NCI-H2171 (cell line): ENCODE measurements around the gene DDC.
"Not testable (repeated sequence)": the region's sequence is repeated elsewhere in the genome, so short reads cannot be mapped to it uniquely, and the experiment has no call there.

Source experiments
- DNase-seq: peaks from one replicate; lab custom pipeline; 2025; lab: John Stamatoyannopoulos, UW

DDC gene

DNA sequence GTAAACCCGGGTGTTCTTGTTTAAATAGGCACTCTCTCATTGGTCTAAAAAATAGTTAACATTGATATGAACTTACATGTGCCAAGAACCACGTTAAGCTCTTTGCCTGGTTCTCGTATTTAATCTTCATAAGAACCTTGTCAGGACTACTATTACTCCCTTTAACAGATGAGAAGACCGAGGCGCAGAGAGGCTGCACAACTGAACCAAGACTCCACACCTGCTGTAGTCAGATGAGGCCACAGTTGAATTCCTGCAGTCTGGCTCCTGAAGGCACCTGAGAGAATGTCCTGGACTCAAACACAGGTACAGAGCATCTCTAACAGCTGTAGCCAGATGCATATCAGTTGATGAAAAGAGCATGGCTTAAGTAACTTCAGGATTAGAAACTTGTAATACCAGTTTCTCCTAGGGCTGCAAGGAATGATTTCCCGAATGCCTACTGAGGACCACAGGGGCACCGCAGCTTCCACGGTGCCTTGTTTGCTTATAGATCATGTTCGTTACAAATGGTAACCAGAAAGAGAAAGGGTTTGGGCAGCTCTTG, 9.5 kb downstream of the DDC start:
- DNase-seq: no peak

DNA sequence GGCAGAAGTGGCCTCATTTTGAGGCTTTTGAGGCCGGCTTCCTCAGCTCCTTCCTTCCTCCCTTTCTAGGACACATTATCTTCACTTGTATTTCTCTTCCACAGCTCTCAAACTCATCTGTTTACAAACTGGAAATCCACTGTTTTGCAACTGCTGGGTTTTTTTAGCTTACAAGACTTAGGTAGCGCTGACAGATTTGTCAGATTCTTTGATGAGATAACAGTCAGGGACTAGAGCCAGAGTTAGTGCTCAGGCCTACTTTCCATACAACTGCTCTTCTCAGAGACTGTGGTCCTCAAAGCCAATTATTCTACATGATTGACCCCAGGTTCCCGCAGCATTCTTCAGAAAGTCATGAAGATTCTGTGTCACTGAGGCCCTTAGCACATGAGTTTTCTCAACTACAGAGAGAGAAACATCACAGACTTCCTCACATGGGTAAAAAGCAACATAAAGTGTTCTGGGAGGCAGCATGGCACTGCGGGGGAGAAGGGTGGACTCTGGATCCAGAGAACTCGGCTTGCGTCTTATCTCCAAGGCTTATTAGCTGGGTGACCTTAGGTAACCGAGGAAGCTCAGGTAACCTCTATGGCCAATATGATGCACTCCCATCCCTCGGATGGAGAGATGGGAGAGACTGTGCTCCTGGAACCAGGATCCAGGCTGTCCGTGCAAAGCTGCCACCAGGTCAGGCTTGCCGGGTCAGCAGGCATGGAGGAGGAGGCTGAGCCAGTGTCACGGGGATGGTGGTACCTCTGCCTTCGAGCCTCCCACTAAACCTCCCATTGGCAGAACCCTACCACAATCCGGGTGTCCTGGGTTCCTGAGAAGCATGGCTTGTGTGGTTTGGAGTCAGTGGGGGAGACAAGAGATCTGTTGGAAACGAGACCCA, 10.5 kb downstream of the DDC start:
- no peak for DNase-seq

DNA sequence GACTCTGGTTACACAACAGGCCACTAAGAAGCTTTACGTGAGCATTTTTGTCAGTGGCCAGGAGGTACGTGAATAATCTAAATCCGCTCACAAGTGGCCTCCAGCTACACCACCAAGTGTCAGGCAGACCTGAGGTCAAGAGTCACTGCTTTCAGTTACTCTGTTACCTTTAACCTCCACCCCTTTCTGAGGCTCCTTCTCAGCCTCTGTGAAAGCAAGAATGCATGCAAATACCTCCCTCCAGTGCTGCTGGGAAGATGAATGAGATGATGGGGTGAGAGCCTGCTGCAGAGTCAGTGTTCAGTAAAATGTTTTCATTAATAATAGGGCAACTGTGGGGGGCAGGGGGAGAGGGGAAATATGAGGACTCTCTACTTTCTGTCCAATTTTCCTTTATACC, 11.2 kb downstream of the DDC start:
- DNase-seq: no peak

DNA sequence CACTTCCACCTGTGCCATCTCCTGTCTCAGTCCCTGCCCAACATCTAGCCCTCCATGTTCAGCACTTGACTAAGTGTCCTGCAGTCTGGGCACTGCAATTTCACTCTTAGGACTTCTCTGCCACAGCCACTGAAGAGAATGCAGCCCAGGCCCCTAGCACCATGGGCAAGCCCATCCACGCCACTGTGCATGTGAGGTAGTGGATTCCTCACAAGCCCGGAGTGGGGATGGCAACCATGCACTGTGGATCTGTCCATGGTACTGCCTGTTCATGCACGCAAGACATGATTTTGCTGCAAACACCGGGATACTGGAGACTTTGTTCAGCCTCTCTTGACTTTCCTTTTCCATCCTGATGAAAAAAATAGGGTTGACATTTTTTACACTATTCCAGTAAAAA, 12.3 kb downstream of the DDC start:
- no peak for DNase-seq

DNA sequence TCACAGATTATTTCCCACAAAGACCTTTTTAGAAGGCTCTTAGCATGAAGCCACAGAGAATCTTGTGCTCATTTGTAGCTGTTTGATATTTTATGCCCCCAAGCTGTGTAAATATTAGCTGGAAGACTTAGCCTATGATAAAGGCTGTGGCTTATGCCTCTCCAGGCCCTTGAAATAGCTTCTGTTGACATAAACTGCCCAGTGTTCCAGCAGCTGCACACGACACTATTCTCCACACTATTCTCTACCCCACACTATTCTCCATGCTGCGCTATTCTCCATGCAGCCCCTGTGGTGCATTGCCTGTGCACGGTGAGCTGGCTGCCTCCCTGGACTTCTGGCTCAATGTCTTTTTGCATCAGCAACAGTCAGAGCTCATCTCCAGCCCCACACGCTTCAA, 13.1 kb downstream of the DDC start:
- DNase-seq: no peak

DNA sequence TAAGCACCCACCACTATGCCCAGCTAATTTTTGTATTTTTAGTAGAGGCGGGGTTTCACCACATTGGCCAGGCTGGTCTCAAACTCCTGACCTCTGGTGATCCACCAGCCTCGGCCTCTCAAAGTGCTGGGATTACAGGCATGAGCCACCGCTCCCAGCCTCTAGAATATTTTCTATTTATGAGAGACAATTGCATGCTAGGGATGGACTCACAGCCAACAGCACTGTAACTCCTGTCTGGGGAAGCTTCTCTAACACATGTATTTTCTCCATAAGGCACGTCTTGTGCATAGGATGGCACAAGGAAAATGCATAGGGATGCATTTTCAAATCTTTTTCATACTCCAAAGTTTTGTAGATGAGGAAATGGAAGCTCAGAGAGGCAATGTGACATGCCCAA, 19.6 kb downstream of the DDC start:
- not testable (repeated sequence) for DNase-seq

DNA sequence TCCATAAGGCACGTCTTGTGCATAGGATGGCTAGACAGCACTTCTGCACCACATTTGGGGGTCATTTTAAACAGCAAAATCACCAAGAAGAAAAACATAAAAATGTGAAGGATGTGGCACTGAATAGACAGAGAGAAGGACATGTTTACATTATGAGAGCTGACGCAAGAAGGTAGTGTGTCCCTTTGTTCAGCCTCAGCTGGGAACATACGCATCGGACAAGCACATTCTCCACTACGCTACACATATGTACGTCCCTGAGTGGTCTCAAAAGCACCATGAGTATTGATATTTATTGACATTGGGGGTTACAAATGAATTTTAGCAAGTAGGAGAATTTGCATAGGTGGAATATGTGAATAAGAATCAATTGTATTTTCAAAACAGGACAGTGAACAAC, 20.2 kb downstream of the DDC start:
- DNase-seq: no peak

DNA sequence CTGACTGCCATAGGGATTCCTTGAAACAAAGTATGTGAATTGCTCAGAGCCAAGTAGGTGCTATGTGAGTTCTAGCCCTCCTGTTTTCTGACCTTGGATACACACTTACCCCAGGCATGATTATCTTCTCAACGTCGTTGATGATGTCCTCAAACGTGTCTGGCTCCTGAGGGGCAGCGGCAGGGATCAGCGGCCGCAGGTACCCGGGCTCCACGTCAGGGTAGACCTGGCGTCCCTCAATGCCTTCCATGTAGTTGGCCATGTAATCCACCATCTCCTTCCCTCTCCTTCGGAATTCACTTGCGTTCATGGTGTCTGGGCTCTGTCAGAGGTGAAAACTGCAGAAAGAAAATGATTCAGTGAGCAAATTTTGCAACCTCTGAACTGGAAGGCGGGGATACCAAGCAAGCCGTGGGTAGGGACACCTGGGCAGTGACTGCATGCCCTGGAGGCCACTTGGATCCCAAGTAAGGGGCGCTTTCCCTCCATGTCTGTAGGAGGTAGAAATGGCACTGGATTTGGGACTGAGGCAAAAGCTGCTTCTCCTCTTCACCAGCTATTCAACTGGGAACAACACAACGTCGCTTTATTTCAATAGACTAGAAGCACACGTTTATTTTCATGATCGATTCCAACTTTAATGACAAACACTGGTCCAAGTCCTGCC, 21.3 kb downstream of the DDC start:
- no peak for DNase-seq

DNA sequence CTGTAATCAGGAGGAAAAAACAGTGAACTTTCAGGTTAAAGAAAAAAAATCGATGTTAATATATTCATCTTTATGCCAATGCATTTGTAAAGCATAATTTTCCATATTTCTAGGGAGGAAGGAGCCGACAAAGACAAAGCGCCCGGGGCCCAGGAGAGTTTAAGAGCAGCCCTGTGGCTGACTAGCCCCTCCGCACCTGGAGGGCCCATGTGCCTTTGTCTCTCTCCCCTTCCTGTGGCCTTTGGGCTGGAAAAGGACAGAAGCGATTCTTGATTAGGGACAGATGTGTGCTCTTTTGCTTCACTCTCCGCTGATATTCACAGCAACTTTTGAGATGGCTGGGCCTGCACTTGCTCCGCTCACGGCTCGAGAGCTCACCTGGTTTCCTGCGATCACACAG, 23.1 kb downstream of the DDC start:
- no peak for DNase-seq

DNA sequence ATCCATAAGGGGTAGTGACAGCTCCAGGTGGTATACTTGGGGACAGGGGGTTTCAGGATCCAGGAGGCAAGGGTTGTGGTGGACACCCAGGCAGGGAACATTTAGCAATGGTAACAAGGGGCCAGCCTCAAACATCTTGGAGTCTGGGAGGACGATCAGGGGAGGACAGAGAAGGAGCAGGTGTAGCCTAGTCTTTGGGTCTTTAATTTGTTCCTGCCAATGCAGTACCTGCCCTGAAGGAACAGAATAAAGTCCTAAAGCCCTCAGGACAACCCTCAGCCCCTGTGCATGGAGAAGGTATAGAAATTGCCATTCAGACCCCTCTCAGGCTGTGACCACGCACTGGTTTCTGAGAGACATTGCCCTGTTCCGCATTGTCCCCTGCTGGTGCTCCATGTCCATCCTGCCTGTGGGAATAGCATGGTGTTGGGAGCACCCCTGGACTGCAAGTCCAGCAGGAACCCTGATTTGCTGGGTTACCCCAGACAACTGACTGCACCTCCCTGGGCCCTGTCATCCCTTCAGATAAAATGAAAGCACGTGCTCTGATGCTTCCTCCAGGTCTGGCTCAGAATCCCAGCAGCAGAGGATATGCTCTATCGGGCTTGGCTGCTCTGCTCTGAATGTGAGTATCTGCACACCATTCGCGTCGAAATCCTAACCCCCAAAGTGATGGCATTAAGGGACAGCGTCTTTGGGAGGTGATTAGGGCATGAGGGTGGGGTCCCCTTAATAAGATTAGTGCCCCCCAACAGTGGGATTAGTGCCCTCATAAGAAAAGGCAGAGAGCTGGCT, 24.2 kb downstream of the DDC start:
- DNase-seq: no peak

DNA sequence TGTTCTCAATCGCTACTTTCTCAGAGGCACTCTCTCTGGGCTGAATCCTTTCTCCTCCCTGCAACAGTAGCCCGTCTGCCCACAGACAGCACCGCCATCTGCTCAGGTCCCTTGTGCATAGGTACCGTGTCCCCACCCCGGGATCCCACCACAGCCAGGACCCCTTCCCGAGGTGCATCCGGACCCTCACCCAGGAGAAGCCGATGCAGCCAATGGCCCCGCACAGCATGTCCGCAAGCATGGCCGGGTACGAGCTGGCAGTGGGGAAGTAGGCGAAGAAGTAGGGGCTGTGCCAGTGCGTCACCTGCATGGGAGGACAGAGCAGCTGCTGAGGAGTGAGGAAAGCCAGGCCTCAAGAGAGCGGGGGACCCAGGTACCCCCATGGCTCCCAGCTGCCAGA, 25.5 kb downstream of the DDC start:
- no peak for DNase-seq

DNA sequence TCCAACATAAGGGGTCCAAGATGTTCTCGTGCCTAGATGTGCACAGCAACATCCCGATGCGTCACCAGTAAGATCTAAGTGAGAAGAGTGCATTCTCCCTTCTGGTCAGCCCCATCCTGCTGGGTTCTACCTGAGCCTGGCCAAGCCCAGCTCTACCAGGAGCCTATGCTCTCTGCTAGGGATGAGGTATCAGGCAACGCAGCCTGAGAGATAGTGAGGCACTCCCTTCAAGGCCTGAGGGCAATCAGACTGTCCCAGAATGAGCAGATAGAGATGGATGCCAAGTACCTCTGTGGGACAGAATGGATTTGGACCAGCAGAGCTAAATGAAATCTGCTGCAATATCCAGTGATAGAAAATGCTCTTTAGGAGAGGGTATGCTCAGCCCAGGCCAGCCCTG, 26.7 kb downstream of the DDC start:
- DNase-seq: no peak

DNA sequence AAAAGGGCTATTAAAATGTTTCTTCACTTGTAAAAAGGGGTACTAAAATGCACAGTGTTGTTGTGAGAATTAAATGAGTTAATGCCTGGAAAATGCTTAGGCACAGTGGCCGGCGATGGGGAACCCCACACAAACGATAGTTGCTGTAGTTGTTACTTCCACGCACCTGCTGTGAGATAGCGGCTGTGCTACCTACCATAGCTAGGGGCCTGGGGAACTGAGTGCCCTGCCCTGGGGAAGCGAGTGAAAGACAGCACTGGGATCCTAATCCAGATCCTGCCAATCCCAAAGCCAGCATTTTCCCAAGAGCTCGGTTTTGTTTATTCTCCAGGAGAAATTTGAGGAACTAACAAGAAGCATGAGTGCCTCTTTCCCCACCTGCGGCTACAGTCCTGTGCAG, 27.8 kb downstream of the DDC start:
- DNase-seq: no peak

DNA sequence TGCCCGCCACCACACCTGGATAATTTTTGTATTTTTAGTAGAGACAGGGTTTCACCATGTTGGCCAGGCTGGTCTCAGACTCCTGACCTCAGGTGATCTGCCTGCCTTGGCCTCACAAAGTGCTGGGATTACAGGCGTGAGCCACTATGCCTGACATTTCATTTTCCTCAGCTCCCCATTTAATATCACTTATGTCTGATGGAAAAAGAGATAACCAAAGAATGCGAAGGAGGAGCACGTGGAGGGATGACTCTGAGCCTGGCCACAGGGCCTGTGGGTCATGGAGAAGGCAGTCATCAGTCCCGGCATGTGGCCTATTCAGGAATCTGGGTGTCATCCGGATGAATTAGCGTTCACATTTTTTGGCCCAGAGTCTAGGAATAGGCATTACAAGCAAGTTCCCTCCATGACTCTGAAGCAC, 29.9 kb downstream of the DDC start:
- not testable (repeated sequence) for DNase-seq

DNA sequence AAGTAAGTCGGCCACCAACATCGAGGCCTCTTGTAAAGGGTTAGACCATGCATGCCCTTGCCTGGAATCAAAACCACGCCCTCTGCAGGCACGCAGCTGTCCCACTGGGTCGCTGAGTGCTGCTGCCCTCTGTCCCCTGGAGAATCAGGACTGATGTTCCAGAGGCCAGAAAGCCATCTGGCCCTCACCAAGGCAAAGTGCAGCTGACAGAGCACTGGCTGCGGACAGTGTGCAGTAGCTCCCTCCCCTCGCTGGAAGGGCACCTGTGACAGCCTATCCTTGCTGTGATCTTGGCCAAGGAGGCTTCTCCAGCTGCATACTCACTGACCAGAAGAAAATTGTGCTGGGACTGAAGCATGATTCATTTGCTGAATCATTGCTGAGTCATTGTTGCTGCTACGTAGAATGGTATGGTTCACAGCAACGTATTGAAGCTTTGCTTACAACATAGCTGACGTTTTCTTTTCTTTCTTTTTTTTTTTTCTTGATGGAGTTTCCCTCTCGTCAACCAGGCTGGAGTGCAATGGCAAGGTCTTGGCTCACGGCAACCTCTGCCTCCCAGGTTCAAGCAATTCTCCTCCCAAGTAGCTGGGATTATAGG, 30.4 kb downstream of the DDC start:
- no peak for DNase-seq

DNA sequence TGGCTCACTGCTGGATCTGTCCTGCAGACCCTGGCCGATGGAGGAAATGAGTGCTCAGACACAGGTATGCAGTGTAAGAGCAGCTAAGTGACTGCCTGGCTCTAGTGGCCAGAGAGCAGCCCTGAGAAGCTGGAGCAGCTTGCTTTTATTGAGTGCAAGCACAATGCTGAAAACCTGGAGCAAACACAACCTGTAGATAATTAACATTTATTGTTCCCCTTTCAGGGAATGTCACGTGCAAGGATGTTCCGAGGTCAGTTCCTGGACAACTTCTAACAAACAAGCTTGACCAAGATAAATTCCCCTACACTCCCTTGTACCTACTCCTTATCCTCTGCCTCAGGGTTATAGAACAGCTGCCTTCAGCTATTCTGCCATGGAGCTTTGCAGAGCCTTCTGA, 31.3 kb downstream of the DDC start:
- DNase-seq: no peak

DNA sequence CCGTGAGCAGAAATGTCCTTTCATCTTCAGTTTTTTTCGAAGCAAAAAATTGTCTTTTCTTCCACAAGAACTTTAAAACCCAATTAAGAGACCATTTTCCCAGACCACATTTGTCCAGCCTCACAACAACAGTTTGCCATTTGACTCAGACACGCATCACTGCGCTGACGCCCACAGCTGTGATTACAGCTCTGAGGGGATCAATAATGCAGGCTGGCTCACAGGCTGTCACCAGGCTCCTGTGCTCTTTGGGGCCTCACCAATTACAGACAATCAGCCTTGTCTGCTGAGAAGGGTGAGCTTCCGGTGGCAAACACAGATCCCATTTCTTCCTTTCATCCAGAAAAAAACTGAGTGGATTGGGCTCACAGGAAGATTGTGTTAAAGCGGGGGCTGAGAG, 33.3 kb downstream of the DDC start:
- peak; percentile 69 for DNase-seq

DNA sequence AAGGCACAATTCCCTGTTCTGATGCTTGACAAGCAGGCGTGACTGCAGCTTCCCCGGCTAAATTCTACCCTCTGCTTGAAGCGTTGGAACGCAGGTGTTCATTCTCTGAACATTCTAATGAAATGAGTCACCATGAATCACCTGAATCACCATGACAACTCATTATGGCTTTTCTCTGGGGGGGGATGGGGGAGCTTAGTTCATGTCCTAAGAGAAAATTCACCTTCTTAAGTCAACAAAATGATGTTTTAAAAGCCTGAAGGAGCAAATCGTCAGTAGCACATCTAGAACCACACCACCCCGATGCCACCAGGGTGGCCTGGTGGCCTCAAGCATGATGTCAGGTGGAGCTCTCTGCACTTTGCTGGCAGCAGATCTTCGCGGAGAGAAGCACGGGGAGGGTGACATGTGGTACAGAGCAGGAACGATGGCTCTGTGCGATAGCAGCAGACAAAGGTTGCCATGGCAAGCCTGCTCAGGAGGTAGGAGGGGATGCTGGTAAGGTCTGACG, 33.7 kb downstream of the DDC start:
- peak; percentile 79 for DNase-seq

DNA sequence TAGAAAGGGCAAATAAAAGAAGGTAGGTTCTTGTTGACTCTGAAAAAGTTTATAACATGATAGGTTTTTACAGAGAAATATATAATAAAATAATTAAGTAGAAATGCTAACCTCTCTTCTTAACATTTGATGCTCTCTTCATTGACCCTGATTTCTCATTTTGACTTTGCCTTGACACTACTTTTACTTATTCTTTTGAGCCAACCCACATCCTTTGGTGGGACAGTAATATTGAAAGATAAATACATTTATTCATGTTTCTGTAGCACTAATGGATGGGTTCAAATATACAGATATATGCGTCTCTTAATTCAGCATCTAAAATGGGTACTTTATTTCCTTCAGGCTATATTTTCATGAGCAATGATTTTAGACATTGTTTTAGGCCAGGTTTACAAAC, 34.4 kb downstream of the DDC start:
- DNase-seq: no peak

DNA sequence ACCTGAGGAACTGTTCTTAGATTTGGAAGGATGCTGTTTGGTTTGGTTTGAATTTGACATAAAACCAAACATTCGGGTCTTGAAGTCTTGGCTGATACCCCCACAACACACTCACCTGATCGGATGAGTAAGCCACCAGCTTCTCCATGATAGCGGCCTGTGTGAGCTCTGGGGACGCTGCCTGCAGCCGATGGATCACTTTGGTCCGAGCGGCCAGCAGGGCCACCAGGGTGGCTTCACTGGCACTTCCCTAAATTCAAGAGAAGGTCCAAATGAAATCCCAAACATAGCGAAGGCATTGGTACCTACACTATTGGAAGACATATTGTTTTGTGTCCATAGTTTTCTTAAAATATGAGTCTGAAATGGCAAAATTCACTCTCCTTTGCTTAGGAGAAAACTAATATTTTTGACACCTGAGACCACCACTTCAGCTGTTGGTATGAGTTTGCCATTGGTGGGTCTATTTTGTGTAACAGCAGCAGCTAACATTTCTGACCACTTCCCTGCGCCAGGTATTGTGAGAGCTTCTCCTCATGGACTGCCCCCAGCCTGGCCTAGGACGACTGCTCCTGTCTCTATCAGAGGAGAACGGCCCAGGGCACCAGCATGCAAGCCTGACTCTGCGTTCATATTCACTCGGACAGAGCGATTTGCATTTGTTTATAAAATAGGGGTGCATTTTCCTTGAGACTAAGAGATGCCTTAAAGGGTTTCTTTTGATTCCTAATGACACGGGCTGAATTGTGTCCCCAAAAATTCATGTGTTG, 35.9 kb downstream of the DDC start:
- no peak for DNase-seq
